H1 (cell line): ENCODE results near the gene DPF3. TPM values are rescaled to one million over a fixed set of nuclear protein-coding genes. Genes with fewer than 3 reads are reported as not detected.

Experiments
- BACH1 ChIP-seq: IDR thresholded peaks from 2 replicates; pipeline ENCODE4 v1.6.1; 2012; ENCODE audit warnings: low read length, improper control_type of control experiment
- CHD1 ChIP-seq: IDR thresholded peaks from 2 replicates; pipeline ENCODE4 v1.6.1; 2012; ENCODE audit warnings: low read depth, low read length, improper control_type of control experiment
- JUND ChIP-seq: IDR thresholded peaks from 2 replicates; pipeline ENCODE4 v1.6.1; 2011; ENCODE audit warnings: mild to moderate bottlenecking, improper control_type of control experiment, low read length
- NRF1 ChIP-seq: IDR thresholded peaks from 2 replicates; pipeline ENCODE4 v1.6.1; 2011; ENCODE audit warnings: mild to moderate bottlenecking, low read depth, low read length, improper control_type of control experiment
- RXRA ChIP-seq: IDR thresholded peaks from 2 replicates; pipeline ENCODE4 v1.6.1; 2011; ENCODE audit warnings: low read depth, mild to moderate bottlenecking, low read length, moderate library complexity; ENCODE audit not compliant: insufficient read depth
- SAP30 ChIP-seq: fragments of 300-600 bp; sonication (generic); IDR thresholded peaks from 2 replicates; pipeline ENCODE4 v1.7.1; 2012; ENCODE audit warnings: low read length, moderate library complexity, mild to moderate bottlenecking, inconsistent platforms; ENCODE audit not compliant: insufficient read depth, insufficient replicate concordance
- SIX5 ChIP-seq: IDR thresholded peaks from 2 replicates; pipeline ENCODE4 v1.6.1; 2011; ENCODE audit warnings: mild to moderate bottlenecking, low read depth, low read length
- TAF1 ChIP-seq: IDR thresholded peaks from 2 replicates; pipeline ENCODE4 v1.6.1; 2011; ENCODE audit warnings: mild to moderate bottlenecking, low read depth, low read length
- polyA plus RNA-seq, 7 experiments: library from polyadenylated mRNA; depleted of rRNA in 3 of 7; stranded (reverse) in 5 of 7; unstranded in 2 of 7; fragments of >200 nt in 5 of 7; fragments of 200-250 nt in 2 of 7; gene quantifications; 1 replicate in 5 of 7; 2 replicates in 1 of 7; 4 replicates in 1 of 7; pipeline versions ENCODE4 v1.2.1 to v1.2.3, GENCODE V29; 2011 to 2013; ENCODE audit warnings: missing spikeins in 2 of 7, mixed read lengths in 2 of 7
- total RNA-seq: library from RNA; stranded (reverse); fragmentation: NEBNext Ultra II Directional; extraction: Animal tissue kit (Norgen Biotek cat#: 25700); gene quantifications from 2 replicates; pipeline ENCODE4 v1.2.1, GENCODE V29; 2021
- TF ChIP-seq, protein P1 (sequence below): fragments of 300-600 bp; sonication (generic); IDR thresholded peaks from 2 replicates; pipeline ENCODE4 v1.7.1; 2012; ENCODE audit warnings: low read length, moderate library complexity, mild to moderate bottlenecking, inconsistent platforms; ENCODE audit not compliant: insufficient replicate concordance
- TF ChIP-seq, protein P2 (sequence below): IDR thresholded peaks from 2 replicates; pipeline ENCODE4 v1.6.1; 2011; ENCODE audit warnings: low read depth, mild to moderate bottlenecking, low read length; ENCODE audit not compliant: insufficient read depth

Gene DPF3
- total and polyA plus RNA-seq, 2 of the 8 experiments (the other 6 are each of a cell fraction or from before 2014, with no cell fraction given): 0.19 TPM; not detected in 1

DNA sequence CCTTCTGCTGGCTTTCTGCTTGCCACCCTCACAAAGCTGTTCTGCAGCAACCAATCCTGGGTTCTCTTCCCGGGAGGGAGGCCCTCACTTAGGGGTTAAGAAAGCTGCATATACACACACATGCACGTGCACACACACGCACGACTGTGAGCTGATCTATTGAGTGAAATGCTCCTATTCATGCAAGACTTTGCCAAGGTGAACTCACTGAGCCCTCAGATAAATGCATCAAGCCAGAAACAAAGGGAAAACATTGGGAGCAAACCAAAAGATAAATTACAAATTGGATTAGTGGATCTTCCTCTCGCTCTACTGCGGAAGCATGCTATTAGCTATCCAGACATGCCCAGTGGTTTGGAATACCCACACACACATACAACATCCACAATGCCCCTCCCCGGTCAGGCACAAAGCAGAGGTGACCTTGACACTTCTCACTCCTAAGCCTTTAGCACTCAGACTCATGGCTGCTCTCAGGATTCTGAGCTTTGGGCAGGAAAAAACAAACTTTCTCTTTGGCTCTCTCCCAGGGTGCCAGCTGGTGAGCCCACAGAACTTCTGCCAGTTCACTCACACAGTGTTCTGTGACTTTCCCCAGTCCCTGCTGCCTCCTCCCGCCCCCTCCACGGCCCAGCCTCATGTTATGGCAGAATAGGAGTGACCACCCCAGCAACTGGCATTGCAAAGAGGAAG, 320.0 kb downstream of the DPF3 start (continued):
- TF ChIP-seq, protein P1, sequence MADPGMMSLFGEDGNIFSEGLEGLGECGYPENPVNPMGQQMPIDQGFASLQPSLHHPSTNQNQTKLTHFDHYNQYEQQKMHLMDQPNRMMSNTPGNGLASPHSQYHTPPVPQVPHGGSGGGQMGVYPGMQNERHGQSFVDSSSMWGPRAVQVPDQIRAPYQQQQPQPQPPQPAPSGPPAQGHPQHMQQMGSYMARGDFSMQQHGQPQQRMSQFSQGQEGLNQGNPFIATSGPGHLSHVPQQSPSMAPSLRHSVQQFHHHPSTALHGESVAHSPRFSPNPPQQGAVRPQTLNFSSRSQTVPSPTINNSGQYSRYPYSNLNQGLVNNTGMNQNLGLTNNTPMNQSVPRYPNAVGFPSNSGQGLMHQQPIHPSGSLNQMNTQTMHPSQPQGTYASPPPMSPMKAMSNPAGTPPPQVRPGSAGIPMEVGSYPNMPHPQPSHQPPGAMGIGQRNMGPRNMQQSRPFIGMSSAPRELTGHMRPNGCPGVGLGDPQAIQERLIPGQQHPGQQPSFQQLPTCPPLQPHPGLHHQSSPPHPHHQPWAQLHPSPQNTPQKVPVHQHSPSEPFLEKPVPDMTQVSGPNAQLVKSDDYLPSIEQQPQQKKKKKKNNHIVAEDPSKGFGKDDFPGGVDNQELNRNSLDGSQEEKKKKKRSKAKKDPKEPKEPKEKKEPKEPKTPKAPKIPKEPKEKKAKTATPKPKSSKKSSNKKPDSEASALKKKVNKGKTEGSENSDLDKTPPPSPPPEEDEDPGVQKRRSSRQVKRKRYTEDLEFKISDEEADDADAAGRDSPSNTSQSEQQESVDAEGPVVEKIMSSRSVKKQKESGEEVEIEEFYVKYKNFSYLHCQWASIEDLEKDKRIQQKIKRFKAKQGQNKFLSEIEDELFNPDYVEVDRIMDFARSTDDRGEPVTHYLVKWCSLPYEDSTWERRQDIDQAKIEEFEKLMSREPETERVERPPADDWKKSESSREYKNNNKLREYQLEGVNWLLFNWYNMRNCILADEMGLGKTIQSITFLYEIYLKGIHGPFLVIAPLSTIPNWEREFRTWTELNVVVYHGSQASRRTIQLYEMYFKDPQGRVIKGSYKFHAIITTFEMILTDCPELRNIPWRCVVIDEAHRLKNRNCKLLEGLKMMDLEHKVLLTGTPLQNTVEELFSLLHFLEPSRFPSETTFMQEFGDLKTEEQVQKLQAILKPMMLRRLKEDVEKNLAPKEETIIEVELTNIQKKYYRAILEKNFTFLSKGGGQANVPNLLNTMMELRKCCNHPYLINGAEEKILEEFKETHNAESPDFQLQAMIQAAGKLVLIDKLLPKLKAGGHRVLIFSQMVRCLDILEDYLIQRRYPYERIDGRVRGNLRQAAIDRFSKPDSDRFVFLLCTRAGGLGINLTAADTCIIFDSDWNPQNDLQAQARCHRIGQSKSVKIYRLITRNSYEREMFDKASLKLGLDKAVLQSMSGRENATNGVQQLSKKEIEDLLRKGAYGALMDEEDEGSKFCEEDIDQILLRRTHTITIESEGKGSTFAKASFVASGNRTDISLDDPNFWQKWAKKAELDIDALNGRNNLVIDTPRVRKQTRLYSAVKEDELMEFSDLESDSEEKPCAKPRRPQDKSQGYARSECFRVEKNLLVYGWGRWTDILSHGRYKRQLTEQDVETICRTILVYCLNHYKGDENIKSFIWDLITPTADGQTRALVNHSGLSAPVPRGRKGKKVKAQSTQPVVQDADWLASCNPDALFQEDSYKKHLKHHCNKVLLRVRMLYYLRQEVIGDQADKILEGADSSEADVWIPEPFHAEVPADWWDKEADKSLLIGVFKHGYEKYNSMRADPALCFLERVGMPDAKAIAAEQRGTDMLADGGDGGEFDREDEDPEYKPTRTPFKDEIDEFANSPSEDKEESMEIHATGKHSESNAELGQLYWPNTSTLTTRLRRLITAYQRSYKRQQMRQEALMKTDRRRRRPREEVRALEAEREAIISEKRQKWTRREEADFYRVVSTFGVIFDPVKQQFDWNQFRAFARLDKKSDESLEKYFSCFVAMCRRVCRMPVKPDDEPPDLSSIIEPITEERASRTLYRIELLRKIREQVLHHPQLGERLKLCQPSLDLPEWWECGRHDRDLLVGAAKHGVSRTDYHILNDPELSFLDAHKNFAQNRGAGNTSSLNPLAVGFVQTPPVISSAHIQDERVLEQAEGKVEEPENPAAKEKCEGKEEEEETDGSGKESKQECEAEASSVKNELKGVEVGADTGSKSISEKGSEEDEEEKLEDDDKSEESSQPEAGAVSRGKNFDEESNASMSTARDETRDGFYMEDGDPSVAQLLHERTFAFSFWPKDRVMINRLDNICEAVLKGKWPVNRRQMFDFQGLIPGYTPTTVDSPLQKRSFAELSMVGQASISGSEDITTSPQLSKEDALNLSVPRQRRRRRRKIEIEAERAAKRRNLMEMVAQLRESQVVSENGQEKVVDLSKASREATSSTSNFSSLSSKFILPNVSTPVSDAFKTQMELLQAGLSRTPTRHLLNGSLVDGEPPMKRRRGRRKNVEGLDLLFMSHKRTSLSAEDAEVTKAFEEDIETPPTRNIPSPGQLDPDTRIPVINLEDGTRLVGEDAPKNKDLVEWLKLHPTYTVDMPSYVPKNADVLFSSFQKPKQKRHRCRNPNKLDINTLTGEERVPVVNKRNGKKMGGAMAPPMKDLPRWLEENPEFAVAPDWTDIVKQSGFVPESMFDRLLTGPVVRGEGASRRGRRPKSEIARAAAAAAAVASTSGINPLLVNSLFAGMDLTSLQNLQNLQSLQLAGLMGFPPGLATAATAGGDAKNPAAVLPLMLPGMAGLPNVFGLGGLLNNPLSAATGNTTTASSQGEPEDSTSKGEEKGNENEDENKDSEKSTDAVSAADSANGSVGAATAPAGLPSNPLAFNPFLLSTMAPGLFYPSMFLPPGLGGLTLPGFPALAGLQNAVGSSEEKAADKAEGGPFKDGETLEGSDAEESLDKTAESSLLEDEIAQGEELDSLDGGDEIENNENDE: no peak
- TF ChIP-seq SAP30: no peak
- TF ChIP-seq SIX5: no peak
- TF ChIP-seq TAF1: no peak
- TF ChIP-seq, protein P2, sequence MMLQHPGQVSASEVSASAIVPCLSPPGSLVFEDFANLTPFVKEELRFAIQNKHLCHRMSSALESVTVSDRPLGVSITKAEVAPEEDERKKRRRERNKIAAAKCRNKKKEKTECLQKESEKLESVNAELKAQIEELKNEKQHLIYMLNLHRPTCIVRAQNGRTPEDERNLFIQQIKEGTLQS: no peak
- TF ChIP-seq RXRA: no peak
- TF ChIP-seq JUND: no peak
- no peak for TF ChIP-seq NRF1
- no peak for TF ChIP-seq CHD1
- no peak for TF ChIP-seq BACH1
